VCaP (cell line): ENCODE data around the gene SBK1.
"Not testable (repeated sequence)": the region's sequence is repeated elsewhere in the genome, so short reads cannot be mapped to it uniquely, and the experiment has no call there.

ENCODE experiments used
- H3K27ac ChIP-seq: fragments of 450-650 bp; 2 replicates; pipeline ENCODE4 v1.5.1; 2017
- CTCF ChIP-seq: fragments of 450-650 bp; conservative IDR thresholded peaks from 2 replicates; pipeline ENCODE4 v1.5.1; 2017; ENCODE audit warnings: mild to moderate bottlenecking, moderate library complexity

The SBK1 gene

GRCh38 chr16:28321700-28322411 is 29.5 kb downstream of the SBK1 start:
- peak; percentile 76 for TF ChIP-seq CTCF
- no peak overlapping the region for H3K27ac ChIP-seq

- no peak overlapping the region for H3K27ac ChIP-seq
- no peak for TF ChIP-seq CTCF
These were observed 32.0 kb downstream of the SBK1 start for GRCh38 chr16:28324235-28324886.

GRCh38 chr16:28324887-28325279 is 32.6 kb downstream of the SBK1 start:
- no peak overlapping the region for H3K27ac ChIP-seq
- no peak for TF ChIP-seq CTCF

GRCh38 chr16:28326881-28327610 is 34.7 kb downstream of the SBK1 start:
- H3K27ac ChIP-seq, result no peak overlapping the region
- TF ChIP-seq CTCF, result peak; percentile 63

GRCh38 chr16:28330232-28330631 is 37.9 kb downstream of the SBK1 start:
- not testable (repeated sequence) for H3K27ac ChIP-seq

GRCh38 chr16:28330981-28331380 is 38.7 kb downstream of the SBK1 start:
- H3K27ac ChIP-seq, result not testable (repeated sequence)

- H3K27ac ChIP-seq, result not testable (repeated sequence)
These were observed 40.3 kb downstream of the SBK1 start for GRCh38 chr16:28332632-28333031.

- H3K27ac ChIP-seq, result not testable (repeated sequence)
These were observed 43.4 kb downstream of the SBK1 start for GRCh38 chr16:28335678-28336077.

- not testable (repeated sequence) for H3K27ac ChIP-seq
These were observed 44.8 kb downstream of the SBK1 start for GRCh38 chr16:28336940-28337710.

- H3K27ac ChIP-seq, result not testable (repeated sequence)
These were observed 45.9 kb downstream of the SBK1 start for GRCh38 chr16:28338230-28338629.

- H3K27ac ChIP-seq, result not testable (repeated sequence)
These were observed 70.3 kb downstream of the SBK1 start for GRCh38 chr16:28362600-28362999.

GRCh38 chr16:28363408-28363807 is 71.1 kb downstream of the SBK1 start, which contains the start of gene NPIPB6:
Gene NPIPB6, minus strand, starts transcription at chr16:28363508. Its CDS starts 686 bp downstream, at chr16:28362822.
- not testable (repeated sequence) for H3K27ac ChIP-seq

GRCh38 chr16:28364268-28365173 is 72.2 kb downstream of the SBK1 start:
- not testable (repeated sequence) for H3K27ac ChIP-seq

- not testable (repeated sequence) for H3K27ac ChIP-seq
These were observed 75.6 kb downstream of the SBK1 start for GRCh38 chr16:28367926-28368325.
